ENCODE measurements around the gene IMPDH2.

The IMPDH2 gene

DNA sequence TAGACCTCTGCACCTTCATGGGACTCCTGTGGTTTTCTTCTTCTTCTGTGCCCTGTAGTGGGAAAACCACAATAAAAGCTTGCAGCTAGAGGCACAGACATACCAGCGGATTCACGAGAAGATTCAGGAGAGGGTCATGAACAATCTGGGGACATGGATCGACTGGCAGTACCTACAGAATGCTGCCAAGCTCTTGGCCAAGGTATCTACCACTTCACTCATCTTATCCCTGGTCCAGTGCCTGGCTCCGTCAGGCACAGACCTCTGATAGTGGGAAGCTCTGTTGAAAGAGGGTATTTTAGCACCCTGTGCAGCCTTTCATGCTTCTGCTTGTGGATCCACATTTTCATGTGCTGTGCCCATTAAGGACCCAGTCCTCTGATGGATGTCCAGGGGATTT, 48.9 kb downstream of the IMPDH2 start:
- no peak for DNase-seq (ENCODE audit: low spot score)

DNA sequence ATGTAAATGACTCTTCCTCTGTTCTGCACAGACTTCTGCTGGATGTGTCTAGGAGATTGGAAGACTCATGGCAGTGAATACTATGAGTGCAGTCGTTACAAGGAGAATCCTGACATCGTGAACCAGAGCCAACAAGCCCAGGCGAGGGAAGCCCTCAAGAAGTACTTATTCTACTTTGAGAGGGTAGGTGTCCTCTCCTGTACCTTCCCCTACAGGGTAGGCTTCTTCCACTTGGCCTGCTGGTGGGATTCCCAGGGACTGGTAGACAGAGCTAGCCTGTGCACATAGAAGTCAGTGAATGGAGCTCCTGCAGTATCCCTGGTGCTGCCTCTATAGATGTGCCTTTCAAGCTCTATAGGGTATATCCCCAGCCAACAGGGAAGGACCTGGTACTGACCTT, 49.7 kb downstream of the IMPDH2 start:
- no peak for DNase-seq (ENCODE audit: low spot score)

Data from AG20443 (cell line).